ENCODE results near the gene CEP128.

CEP128 gene

GRCh38 chr14:80618751-80619329 is 322.7 kb downstream of the CEP128 start:
- Histone ChIP-seq H3K9ac (ENCODE audit: low read depth, low read length) (no peak overlapping the region), H3K27ac (ENCODE audit: low read length) (no peak overlapping the region), H3K4me2 (ENCODE audit: insufficient read depth, low read length) (no peak overlapping the region), H3K27me3 (ENCODE audit: insufficient read depth, low read length, poor library complexity) (no peaks in the 10 kb centered on the region), H3K79me2 (ENCODE audit: insufficient read depth, low read length) (no peaks in the 10 kb centered on the region), H4K20me1 (ENCODE audit: insufficient read depth, low read length) (no peaks in the 10 kb centered on the region), H3K4me3 (ENCODE audit: low read depth in 1 of 2, low read length in 2 of 2) (no peak overlapping the region), H3K4me1 (ENCODE audit: insufficient read depth, low read length) (peaks cover 12% of the 10 kb centered on the region), H2AFZ (ENCODE audit: low read depth, low read length) (no peak overlapping the region), H3K9me3 (ENCODE audit: insufficient read depth, low read length, severe bottlenecking) (no peaks in the 10 kb centered on the region), H3K36me3 (ENCODE audit: insufficient read depth, low read length) (no peaks in the 10 kb centered on the region)
- DNase-seq (no peak), ATAC-seq (ENCODE audit: insufficient read depth, low read depth) (no peak)
- no peak for TF ChIP-seq CTCF (IDR thresholded peaks at IDR 0.05; ENCODE audit: borderline replicate concordance, extremely low read depth, low read length, poor library complexity, severe bottlenecking)
- TF ChIP-seq EZH2 (IDR thresholded peaks at IDR 0.05; ENCODE audit: borderline replicate concordance, low read depth, low read length, severe bottlenecking) = no peak

GRCh38 chr14:80615831-80616230 is 325.7 kb downstream of the CEP128 start:
- Histone ChIP-seq H3K4me3 (ENCODE audit: low read depth in 1 of 2, low read length in 2 of 2) (no peak overlapping the region), H3K27me3 (ENCODE audit: insufficient read depth, low read length, poor library complexity) (no peaks in the 10 kb centered on the region), H3K27ac (ENCODE audit: low read length) (peak overlapping the region; percentile 57), H2AFZ (ENCODE audit: low read depth, low read length) (no peak overlapping the region), H3K4me2 (ENCODE audit: insufficient read depth, low read length) (peak overlapping the region; percentile 17; the same call in 1 of the 2 replicates), H3K36me3 (ENCODE audit: insufficient read depth, low read length) (no peaks in the 10 kb centered on the region), H3K9me3 (ENCODE audit: insufficient read depth, low read length, severe bottlenecking) (no peaks in the 10 kb centered on the region), H3K9ac (ENCODE audit: low read depth, low read length) (no peak overlapping the region; the same call in 1 of the 2 replicates), H4K20me1 (ENCODE audit: insufficient read depth, low read length) (no peaks in the 10 kb centered on the region), H3K4me1 (ENCODE audit: insufficient read depth, low read length) (peaks cover 12% of the 10 kb centered on the region), H3K79me2 (ENCODE audit: insufficient read depth, low read length) (no peaks in the 10 kb centered on the region)
- no peak for TF ChIP-seq CTCF (IDR thresholded peaks at IDR 0.05; ENCODE audit: borderline replicate concordance, extremely low read depth, low read length, poor library complexity, severe bottlenecking)
- no peak for TF ChIP-seq EZH2 (IDR thresholded peaks at IDR 0.05; ENCODE audit: borderline replicate concordance, low read depth, low read length, severe bottlenecking)
- peak; percentile 31 for DNase-seq
- ATAC-seq (ENCODE audit: insufficient read depth, low read depth) = peak; percentile 94

- no peak overlapping the region for H3K4me3 ChIP-seq (ENCODE audit: low read depth in 1 of 2, low read length in 2 of 2)
- no peak overlapping the region for H2AFZ ChIP-seq (ENCODE audit: low read depth, low read length)
- H3K4me1 ChIP-seq (ENCODE audit: insufficient read depth, low read length) = no peaks in the 10 kb centered on the region
- DNase-seq = no peak
- H3K36me3 ChIP-seq (ENCODE audit: insufficient read depth, low read length) = no peaks in the 10 kb centered on the region
- H4K20me1 ChIP-seq (ENCODE audit: insufficient read depth, low read length) = no peaks in the 10 kb centered on the region
- no peak for ATAC-seq (ENCODE audit: insufficient read depth, low read depth)
- H3K79me2 ChIP-seq (ENCODE audit: insufficient read depth, low read length) = no peaks in the 10 kb centered on the region
- no peak overlapping the region for H3K4me2 ChIP-seq (ENCODE audit: insufficient read depth, low read length)
- no peak overlapping the region for H3K9ac ChIP-seq (ENCODE audit: low read depth, low read length)
- no peak overlapping the region for H3K27ac ChIP-seq (ENCODE audit: low read length)
- H3K9me3 ChIP-seq (ENCODE audit: insufficient read depth, low read length, severe bottlenecking) = no peaks in the 10 kb centered on the region
- H3K27me3 ChIP-seq (ENCODE audit: insufficient read depth, low read length, poor library complexity) = no peaks in the 10 kb centered on the region
- TF ChIP-seq CTCF (IDR thresholded peaks at IDR 0.05; ENCODE audit: borderline replicate concordance, extremely low read depth, low read length, poor library complexity, severe bottlenecking) (no peak), EZH2 (IDR thresholded peaks at IDR 0.05; ENCODE audit: borderline replicate concordance, low read depth, low read length, severe bottlenecking) (no peak)
Observed at GRCh38 chr14:80609055-80609454, 332.5 kb downstream of the CEP128 start.

All from DND-41 (cell line).